K562 (cell line): Measurements from ENCODE around the gene BCKDK. TPM values are rescaled to one million over a fixed set of nuclear protein-coding genes. Genes with fewer than 3 reads are reported as not detected.
A peak's percentile ranks its signal among the peaks of the same experiment; 100 is the strongest.

Source experiments
- ATF4 ChIP-seq: fragments of 450-650 bp; formaldehyde crosslinking; IDR thresholded peaks from 2 replicates; pipeline ENCODE4 v1.4.0; 2022; ENCODE audit warnings: mild to moderate bottlenecking, moderate library complexity
- CBX2 ChIP-seq: fragments of 200-600 bp; sonication (generic); IDR thresholded peaks from one replicate; pipeline ENCODE4 v1.6.1; 2012; ENCODE audit warnings: mild to moderate bottlenecking, low read length, inconsistent platforms; ENCODE audit not compliant: insufficient read depth, poor library complexity, severe bottlenecking
- CXXC5 ChIP-seq: fragments of 250-450 bp; sonication (Bioruptor Pico); IDR thresholded peaks from 2 replicates; pipeline ENCODE4 v1.8.0; 2022; ENCODE audit warnings: inconsistent platforms, mild to moderate bottlenecking, moderate library complexity
- ESRRA ChIP-seq: fragments of 450-650 bp; IDR thresholded peaks from 2 replicates; pipeline ENCODE4 v1.6.1; 2014; ENCODE audit warnings: low read depth, mild to moderate bottlenecking, moderate library complexity, borderline replicate concordance
- FOXK2 ChIP-seq, 2 experiments: fragments of 450-650 bp; IDR thresholded peaks in 1 of 2; conservative IDR thresholded peaks in 1 of 2; 2 replicates each; pipeline ENCODE4 v1.6.1; 2016; ENCODE audit warnings: low read depth in 2 of 2, mild to moderate bottlenecking in 1 of 2
- MAZ ChIP-seq, 2 experiments: fragments of 450-650 bp in 1 of 2; sonication (generic) in 1 of 2; formaldehyde crosslinking; IDR thresholded peaks in 1 of 2; conservative IDR thresholded peaks in 1 of 2; 2 replicates each; pipeline versions ENCODE4 v1.4.0 to v1.5.0; 2020; ENCODE audit warnings: mild to moderate bottlenecking in 1 of 2, missing genetic modification reagents in 1 of 2
- MCM2 ChIP-seq: fragments of 450-650 bp; IDR thresholded peaks from 2 replicates; pipeline ENCODE4 v1.6.1; 2017; ENCODE audit warnings: low read depth, mild to moderate bottlenecking
- MNT ChIP-seq, 2 experiments: fragments of 450-650 bp; conservative IDR thresholded peaks; 2 replicates each; pipeline ENCODE4 v1.6.1; 2017; ENCODE audit warnings: mild to moderate bottlenecking in 2 of 2, moderate library complexity in 2 of 2
- NCOR1 ChIP-seq: fragments of 450-650 bp; IDR thresholded peaks from 2 replicates; pipeline ENCODE4 v1.6.1; 2016; ENCODE audit warnings: mild to moderate bottlenecking, moderate library complexity
- SIX5 ChIP-seq, 2 experiments: IDR thresholded peaks; 2 replicates each; pipeline ENCODE4 v1.6.1; 2011; ENCODE audit warnings: low read length in 2 of 2, borderline replicate concordance in 1 of 2, low read depth in 1 of 2, mild to moderate bottlenecking in 1 of 2, moderate library complexity in 1 of 2; ENCODE audit not compliant: insufficient read depth in 1 of 2
- SNRNP70 ChIP-seq: fragments of 200-400 bp; formaldehyde crosslinking; optimal IDR thresholded peaks from 2 replicates; pipeline ENCODE3; 2017; ENCODE audit warnings: low read depth, low read length
- TAF9B ChIP-seq: fragments of 450-650 bp; IDR thresholded peaks from 2 replicates; pipeline ENCODE4 v1.6.1; 2018; ENCODE audit warnings: mild to moderate bottlenecking; ENCODE audit not compliant: partially characterized antibody
- ZNF277 ChIP-seq: fragments of 250-450 bp; sonication (Bioruptor Pico); IDR thresholded peaks from 2 replicates; pipeline ENCODE4 v1.8.0; 2022; ENCODE audit warnings: inconsistent platforms, mild to moderate bottlenecking, moderate library complexity, borderline replicate concordance
- ZNF766 ChIP-seq: fragments of 200-800 bp; sonication (Bioruptor generic); conservative IDR thresholded peaks from 2 replicates; pipeline ENCODE4 v1.6.1; 2016; ENCODE audit warnings: missing genetic modification characterization, missing compliant biosample characterization
- ZNF77 ChIP-seq: fragments of 250-450 bp; sonication (Bioruptor Pico); IDR thresholded peaks from 2 replicates; pipeline ENCODE4 v1.5.0; 2020
- polyA plus RNA-seq, 8 experiments: library from polyadenylated mRNA; depleted of rRNA in 4 of 8; stranded (reverse) in 5 of 8; unstranded in 3 of 8; fragments of >200 nt; fragmentation: Nextera tagmentation in 2 of 8; fragmentation: Illumina TruSeq in 1 of 8; extraction: Ambion mirVana in 2 of 8; extraction: Trizol in 1 of 8; gene quantifications; 2 replicates each; pipeline versions ENCODE4 v1.2.1 to v1.2.3, GENCODE V29; 2011 to 2014; ENCODE audit warnings: inconsistent platforms in 1 of 8, missing spikeins in 1 of 8
- total RNA-seq, 7 experiments: library from RNA; depleted of rRNA in 6 of 7; stranded (reverse); fragments of >200 nt in 6 of 7; fragmentation: Illumina TruSeq in 2 of 7; extraction: Trizol in 2 of 7; gene quantifications; 2 replicates each; pipeline versions ENCODE4 v1.2.1 to v1.2.3, GENCODE V29; 2011 to 2021; ENCODE audit warnings: low replicate concordance in 1 of 7
- TF ChIP-seq, protein P1 (sequence below): fragments of 450-650 bp; formaldehyde crosslinking; conservative IDR thresholded peaks from 2 replicates; pipeline ENCODE4 v1.4.0; 2022; ENCODE audit warnings: mild to moderate bottlenecking, missing genetic modification characterization
- TF ChIP-seq, protein P2 (sequence below): fragments of 250-450 bp; sonication (Bioruptor Pico); IDR thresholded peaks from 2 replicates; pipeline ENCODE4 v1.9.0; 2021; ENCODE audit warnings: mild to moderate bottlenecking
- TF ChIP-seq, protein P3 (sequence below), 2 experiments: IDR thresholded peaks; 2 replicates each; pipeline ENCODE4 v1.6.1; 2011; ENCODE audit warnings: borderline replicate concordance in 1 of 2, control low read depth in 1 of 2, low read depth in 1 of 2, low read length in 1 of 2, mild to moderate bottlenecking in 1 of 2, mixed read lengths in 1 of 2, moderate library complexity in 1 of 2; ENCODE audit not compliant: insufficient read depth in 1 of 2, insufficient read length in 1 of 2, poor library complexity in 1 of 2, severe bottlenecking in 1 of 2; ENCODE audit errors: extremely low read depth in 1 of 2

The BCKDK gene
- total and polyA plus RNA-seq, 9 of the 15 experiments (the other 6 are each of a cell fraction or from before 2014, with no cell fraction given): 0.58 to 34.8 (median 13.1) TPM

DNA sequence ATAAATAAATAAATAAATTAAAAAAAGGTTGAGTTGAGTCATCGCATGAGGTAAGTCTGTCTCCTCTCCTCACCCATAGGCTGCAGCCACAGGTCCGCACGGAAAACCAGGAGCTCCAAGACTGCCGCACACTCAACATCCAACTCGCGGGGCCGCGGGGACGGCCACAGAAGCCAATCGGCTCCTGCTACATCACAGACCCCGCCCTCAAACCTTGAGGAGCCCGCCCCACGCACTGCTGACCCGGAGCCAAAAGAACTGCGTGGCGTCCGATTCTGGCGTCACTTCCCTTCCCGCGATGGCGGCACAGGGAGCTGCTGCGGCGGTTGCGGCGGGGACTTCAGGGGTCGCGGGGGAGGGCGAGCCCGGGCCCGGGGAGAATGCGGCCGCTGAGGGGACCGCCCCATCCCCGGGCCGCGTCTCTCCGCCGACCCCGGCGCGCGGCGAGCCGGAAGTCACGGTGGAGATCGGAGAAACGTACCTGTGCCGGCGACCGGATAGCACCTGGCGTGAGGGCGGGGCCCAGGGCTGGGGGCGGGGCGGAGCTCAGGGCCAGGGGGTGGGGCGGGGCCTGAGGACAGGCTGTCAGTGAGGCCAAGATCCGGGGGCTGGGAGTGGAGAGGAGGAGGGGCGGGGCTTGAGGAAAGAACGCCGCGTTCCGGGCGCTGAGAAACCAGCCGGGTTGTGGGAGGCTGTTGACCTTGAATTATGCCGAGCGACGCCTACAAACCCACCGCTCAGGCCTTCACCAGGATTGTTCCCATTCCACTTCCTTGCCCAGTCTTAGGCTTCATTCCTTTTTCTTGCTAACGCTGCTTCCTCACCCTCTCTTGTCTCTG lies 9.4 kb downstream of the BCKDK start, which contains the start of gene KAT8 (continued):
- TF ChIP-seq MNT (conservative IDR thresholded peaks at IDR 0.05) (peak; percentile 78 to 92), ATF4 (CRISPR knock-in tag) (no peak), CBX2 (no peak), CXXC5 (CRISPR knock-in tag) (peak; percentile 99), FOXK2 (conservative IDR thresholded peaks at IDR 0.05 in 1 of 2, IDR thresholded peaks at IDR 0.05 in 1 of 2; ENCODE audit: low read depth in 2 of 2) (peak in 1 of 2 experiments; percentile 51; a peak in 1 of 4 replicates), MCM2 (no peak), ZNF766 (CRISPR knock-in tag) (peak; percentile 88), SNRNP70 (no peak), TAF9B (peak; percentile 64), NCOR1 (0 out of 2 replicates have a peak, but pooled peaks have one; percentile 41), ZNF277 (CRISPR knock-in tag) (no peak), ZNF77 (CRISPR knock-in tag) (no peak), ESRRA (peak; percentile 38; the same call in 1 of the 2 replicates), MAZ (CRISPR knock-in tag; conservative IDR thresholded peaks at IDR 0.05 in 1 of 2, IDR thresholded peaks at IDR 0.05 in 1 of 2) (peak; percentile 80 to 89), SIX5 (IDR thresholded peaks at IDR 0.05; ENCODE audit: borderline replicate concordance in 1 of 2, insufficient read depth in 1 of 2, low read depth in 1 of 2, low read length in 2 of 2) (peak in 1 of 2 experiments; percentile 33; a peak in 2 of 4 replicates)
- TF ChIP-seq, protein P1, sequence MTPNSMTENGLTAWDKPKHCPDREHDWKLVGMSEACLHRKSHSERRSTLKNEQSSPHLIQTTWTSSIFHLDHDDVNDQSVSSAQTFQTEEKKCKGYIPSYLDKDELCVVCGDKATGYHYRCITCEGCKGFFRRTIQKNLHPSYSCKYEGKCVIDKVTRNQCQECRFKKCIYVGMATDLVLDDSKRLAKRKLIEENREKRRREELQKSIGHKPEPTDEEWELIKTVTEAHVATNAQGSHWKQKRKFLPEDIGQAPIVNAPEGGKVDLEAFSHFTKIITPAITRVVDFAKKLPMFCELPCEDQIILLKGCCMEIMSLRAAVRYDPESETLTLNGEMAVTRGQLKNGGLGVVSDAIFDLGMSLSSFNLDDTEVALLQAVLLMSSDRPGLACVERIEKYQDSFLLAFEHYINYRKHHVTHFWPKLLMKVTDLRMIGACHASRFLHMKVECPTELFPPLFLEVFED (CRISPR knock-in tag): 0 out of 2 replicates have a peak, but pooled peaks have one; percentile 74
- TF ChIP-seq, protein P2, sequence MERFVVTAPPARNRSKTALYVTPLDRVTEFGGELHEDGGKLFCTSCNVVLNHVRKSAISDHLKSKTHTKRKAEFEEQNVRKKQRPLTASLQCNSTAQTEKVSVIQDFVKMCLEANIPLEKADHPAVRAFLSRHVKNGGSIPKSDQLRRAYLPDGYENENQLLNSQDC: peak; percentile 69
- TF ChIP-seq, protein P3, sequence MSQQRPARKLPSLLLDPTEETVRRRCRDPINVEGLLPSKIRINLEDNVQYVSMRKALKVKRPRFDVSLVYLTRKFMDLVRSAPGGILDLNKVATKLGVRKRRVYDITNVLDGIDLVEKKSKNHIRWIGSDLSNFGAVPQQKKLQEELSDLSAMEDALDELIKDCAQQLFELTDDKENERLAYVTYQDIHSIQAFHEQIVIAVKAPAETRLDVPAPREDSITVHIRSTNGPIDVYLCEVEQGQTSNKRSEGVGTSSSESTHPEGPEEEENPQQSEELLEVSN (IDR thresholded peaks at IDR 0.05; ENCODE audit: borderline replicate concordance in 1 of 2, extremely low read depth in 1 of 2, insufficient read depth in 1 of 2, insufficient read length in 1 of 2, low read depth in 1 of 2, low read length in 1 of 2, poor library complexity in 1 of 2, severe bottlenecking in 1 of 2): peak in 1 of 2 experiments; percentile 46
